GM04504 (cell line): ENCODE measurements around the gene TCL1A.
"Not testable (repeated sequence)": the region's sequence is repeated elsewhere in the genome, so short reads cannot be mapped to it uniquely, and the experiment has no call there.

ENCODE experiments used
- DNase-seq: peaks from one replicate; pipeline ENCODE4 v3.0.0-alpha.2; 2012; ENCODE audit warnings: low read depth

Gene TCL1A, protein sequence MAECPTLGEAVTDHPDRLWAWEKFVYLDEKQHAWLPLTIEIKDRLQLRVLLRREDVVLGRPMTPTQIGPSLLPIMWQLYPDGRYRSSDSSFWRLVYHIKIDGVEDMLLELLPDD

GRCh38 chr14:95713596-95714371, at the start of gene TCL1A:
TCL1A (minus strand) TSS chr14:95714125; CDS start chr14:95714066, 59 bp downstream.
- DNase-seq, result no peak

- DNase-seq, result not testable (repeated sequence)
These were observed 49.1 kb upstream of the TCL1A start for GRCh38 chr14:95763032-95763431.

DNA sequence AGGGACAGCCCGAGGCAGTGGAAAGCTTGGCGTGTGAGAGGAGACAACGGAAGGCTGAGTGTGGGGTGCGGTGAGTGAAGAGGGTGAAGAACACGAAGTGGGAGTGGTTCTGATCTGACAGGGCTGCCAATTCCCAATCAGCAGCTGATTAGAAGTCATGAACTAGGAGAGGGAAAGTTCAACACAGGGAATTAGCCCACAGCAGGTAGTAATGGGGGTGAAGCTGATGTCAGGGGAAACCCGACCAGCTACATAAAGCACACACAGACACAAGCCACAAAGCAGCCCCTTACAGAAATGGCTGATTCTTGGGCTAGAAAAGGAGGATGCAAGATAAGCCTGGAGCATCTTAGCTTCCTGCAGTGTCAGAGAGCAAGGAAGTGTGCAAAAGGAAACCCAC, 47.5 kb upstream of the TCL1A start:
- no peak for DNase-seq

GRCh38 chr14:95760596-95760995, 46.7 kb upstream of the TCL1A start:
- no peak for DNase-seq

- DNase-seq, result no peak
These were observed 46.0 kb upstream of the TCL1A start for GRCh38 chr14:95759941-95760340.

GRCh38 chr14:95758331-95758730, 44.4 kb upstream of the TCL1A start:
- no peak for DNase-seq

GRCh38 chr14:95756751-95757150, 42.8 kb upstream of the TCL1A start:
- DNase-seq, result no peak

DNA sequence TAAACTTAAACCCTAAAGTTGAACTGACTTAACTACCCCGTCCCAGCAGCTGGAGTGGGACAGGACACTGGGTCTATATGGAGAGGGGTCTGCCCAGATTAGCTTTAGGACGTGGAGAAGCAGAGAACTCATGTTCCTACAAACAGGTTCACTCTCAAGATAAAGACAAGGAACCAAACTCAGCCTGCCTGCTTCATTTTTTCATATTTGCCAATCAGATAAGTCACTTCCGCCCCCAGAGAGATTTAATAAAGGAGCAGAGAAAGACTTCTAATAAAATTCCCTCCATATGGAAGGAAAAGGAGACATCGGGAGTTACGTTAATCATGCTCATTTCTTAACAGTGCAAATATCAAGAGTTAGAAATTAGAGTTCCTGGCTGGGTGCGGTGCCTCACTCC, 42.2 kb upstream of the TCL1A start:
- no peak for DNase-seq

DNA sequence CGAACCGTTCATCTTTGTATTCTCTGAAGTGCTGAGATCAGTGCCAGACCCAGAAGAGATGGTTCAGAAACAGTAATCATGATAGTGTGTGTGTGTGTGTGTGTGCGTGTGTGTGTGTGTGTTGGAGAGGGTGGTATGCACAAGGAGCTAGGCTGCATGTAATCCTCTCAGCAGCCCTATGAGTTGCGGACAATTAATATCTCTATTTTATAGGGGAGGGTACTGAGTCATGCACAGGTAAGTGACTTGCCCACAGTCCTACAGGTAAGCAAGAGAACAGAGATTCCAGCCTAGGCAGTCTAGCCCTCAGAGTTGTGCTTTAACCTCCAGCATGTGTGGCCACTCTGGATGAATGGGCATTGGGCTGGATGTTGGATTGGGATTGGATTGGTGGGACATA, 27.9 kb upstream of the TCL1A start:
- DNase-seq, result no peak

- DNase-seq, result no peak
These were observed 27.1 kb upstream of the TCL1A start for GRCh38 chr14:95741038-95741490.

- DNase-seq, result no peak
These were observed 25.4 kb upstream of the TCL1A start for GRCh38 chr14:95739356-95739755.

GRCh38 chr14:95733212-95733611, 19.3 kb upstream of the TCL1A start:
- DNase-seq, result no peak

DNA sequence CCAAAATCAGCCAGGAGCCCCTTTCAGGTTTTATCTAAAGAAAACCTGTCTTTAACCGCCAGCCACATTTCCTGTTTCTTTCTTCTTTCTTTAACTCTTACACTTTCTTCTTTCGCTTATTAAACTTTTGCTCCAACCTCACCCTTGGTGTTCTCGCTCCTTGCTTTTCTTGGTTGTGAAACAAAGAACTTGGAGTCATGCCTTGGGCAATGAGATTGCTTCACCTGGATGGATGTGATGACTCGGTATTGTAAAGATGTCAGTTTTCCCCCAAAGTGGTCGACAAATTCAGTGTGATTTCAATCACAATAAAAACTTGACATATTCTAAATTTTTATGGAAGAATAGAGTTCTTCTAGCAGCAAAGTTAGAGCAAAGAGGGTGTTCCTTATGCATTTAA, 16.2 kb upstream of the TCL1A start:
- no peak for DNase-seq

DNA sequence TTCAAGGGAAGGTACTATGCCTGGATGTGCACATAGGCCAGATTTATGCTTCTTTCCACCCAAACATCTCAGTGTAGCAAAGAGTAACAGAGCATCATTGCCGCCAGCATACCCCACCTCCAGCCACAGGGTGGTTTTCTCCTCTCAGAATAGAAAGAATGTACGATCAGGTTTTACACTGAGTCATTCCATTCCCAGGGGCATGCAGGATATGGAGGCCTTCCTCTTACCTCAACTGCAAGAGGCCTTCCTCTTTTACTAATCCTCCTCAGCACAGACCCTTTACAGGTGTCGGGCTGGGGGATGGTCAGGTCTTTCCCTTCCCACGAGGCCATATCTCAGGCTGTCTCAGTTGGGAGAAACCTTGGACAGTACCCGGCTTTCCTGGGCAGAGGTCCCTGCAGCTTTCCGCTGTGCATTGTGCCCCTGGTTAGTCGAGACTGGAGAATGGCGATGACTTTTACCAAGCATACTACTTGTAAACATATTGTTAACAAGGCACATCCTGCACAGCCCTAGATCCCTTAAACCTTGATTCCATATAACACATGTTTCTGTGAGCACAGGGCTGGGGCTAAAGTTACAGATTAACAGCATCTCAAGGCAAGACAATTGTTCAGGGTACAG, 15.6 kb upstream of the TCL1A start:
- DNase-seq, result not testable (repeated sequence)

- DNase-seq, result no peak
These were observed 13.3 kb upstream of the TCL1A start for GRCh38 chr14:95727056-95727700.

GRCh38 chr14:95725685-95726336, 11.9 kb upstream of the TCL1A start:
- no peak for DNase-seq

DNA sequence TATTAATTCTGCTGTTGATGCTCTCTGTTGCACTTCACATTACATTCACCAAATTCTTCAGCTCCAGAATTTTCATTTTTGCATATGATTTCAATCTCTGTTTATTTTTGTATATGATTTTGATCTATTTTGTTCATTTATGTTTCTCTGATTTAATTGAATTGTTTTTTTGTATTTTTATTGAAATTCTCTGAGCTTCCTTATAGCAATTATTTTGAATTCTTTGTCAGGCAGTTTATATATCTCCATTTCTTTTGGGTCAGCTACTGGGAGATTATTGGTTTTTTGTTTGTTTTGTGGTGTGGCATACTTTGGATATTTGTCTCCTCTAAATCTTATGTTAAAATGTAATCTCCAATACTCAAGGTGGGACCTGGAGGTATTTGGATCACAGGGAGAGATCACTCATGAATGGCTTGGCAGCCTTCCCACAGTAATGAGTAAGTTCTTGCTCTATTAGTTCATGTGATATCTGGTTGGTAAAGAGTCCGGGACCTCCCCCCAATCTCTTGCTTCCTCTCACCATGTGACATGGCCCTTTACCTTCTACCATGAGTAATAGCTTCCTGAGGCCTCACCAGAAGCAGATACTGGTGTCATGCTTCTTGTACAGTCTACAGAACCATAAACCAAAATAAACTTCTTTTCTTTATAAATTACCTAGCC, 8.7 kb upstream of the TCL1A start:
- DNase-seq, result no peak

DNA sequence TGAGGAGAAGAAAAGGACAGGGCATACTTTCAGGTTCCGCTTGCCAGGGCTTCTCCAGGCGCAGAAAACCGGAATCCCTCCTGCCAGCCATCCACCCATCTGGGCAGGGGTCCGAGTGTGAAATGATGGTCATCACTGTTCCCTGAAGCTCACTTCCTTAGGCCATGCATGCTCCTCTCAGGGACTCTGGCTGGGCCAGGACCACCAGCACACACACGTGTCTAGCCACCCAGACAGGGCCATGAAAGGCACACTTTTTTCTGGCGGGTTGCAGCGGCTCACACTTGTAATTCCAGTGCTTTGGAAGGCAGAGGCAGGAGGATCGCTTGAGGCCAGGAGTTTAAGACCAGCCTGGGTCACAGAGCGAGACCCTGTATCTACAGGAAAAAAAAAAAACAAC, 1.5 kb downstream of the TCL1A start:
- DNase-seq, result no peak

DNA sequence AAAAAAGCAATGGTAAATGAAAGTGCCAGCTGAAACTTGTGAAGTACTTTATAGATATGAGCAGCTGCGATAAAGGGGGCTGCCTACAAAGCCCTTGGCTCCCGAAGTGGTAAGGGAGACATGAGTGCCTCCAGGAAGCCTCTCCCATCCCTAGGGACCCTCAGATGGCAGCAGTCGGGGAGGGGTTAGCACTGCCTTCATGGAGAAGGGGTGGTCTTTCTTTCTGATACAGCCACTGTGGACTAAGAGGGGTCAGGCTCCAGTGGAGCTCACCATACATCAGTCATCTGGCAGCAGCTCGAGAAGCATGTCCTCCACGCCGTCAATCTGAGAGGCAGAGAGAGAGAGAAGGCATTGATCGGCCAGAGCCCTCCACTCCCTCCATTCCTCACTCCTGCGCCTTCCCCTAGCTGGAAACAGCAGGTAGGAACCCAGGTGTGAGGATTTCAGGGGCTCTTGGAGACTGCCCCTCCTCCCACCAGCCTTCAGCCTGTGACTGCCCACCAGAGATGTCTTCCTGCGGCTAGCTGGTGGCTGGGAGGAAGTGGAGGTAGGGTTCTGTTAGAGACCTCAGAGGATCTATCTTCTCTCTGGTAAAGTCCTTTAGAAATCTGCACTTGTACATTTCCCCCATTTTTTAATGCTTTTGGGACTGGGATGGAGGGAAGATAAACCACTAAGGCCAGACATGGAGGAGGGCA, 2.3 kb downstream of the TCL1A start:
- DNase-seq, result no peak

GRCh38 chr14:95710106-95710505, 3.8 kb downstream of the TCL1A start:
- DNase-seq, result no peak

GRCh38 chr14:95707327-95707726, 6.6 kb downstream of the TCL1A start:
- no peak for DNase-seq
